Ovary (tissue), 3 donors: ENCODE data around the gene GAS2L2.

Source experiments
- POLR2A ChIP-seq: fragments of 450-650 bp; IDR thresholded peaks from one replicate; pipeline ENCODE4 v1.6.1; 2017; ENCODE audit warnings: antibody characterized with exemption, mild to moderate bottlenecking, moderate library complexity
- TF ChIP-seq, protein P1 (sequence below), 3 donors: fragments of 450-650 bp in 2 of 3; fragments of 200-600 bp in 1 of 3; IDR thresholded peaks; one replicate each; pipeline versions ENCODE4 v1.5.1 to v1.8.0; 2016 to 2022; ENCODE audit warnings: antibody characterized with exemption in 3 of 3, mild to moderate bottlenecking in 1 of 3
- donor health status: DM: no; HTN: no; CAD: no.

DNA sequence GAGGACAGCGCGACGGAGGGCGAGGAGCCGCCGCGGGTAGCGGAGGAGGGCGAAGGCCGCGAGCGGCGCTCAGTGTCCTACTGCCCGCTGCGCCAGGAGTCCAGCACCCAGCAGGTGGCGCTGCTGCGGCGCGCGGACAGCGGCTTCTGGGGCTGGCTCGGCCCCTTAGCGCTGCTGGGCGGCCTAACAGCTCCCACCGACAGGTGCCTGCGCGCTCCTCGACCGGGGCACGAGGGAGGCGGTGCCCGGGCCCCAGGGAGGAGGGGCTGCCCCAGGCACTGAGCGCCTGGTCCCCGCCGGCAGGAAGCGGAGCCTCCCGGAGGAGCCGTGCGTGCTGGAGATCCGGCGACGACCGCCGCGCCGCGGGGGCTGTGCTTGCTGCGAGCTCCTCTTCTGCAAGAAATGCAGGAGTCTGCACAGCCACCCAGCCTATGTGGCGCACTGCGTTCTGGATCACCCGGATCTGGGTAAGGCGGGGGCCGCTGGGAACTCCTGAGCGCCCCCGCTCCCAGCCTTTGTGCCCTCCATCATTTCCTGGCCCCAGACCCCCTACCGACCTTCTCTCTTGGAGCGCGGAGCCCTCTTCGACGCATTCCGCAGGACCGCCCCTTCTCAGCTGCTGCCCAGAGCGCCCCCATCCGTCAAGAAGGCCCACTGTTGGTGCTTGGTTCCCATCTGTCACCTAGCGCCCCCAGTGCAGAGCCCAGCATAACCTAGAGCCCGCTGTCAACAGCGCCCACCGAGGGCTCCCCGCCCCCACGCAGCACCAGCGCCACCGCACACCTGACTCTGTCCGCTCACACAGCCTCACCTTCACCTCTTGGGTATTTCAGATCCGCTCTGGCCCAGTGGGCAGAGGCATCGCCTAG lies 11.3 kb upstream of the GAS2L2 start:
- no peak for TF ChIP-seq POLR2A
- TF ChIP-seq, protein P1, sequence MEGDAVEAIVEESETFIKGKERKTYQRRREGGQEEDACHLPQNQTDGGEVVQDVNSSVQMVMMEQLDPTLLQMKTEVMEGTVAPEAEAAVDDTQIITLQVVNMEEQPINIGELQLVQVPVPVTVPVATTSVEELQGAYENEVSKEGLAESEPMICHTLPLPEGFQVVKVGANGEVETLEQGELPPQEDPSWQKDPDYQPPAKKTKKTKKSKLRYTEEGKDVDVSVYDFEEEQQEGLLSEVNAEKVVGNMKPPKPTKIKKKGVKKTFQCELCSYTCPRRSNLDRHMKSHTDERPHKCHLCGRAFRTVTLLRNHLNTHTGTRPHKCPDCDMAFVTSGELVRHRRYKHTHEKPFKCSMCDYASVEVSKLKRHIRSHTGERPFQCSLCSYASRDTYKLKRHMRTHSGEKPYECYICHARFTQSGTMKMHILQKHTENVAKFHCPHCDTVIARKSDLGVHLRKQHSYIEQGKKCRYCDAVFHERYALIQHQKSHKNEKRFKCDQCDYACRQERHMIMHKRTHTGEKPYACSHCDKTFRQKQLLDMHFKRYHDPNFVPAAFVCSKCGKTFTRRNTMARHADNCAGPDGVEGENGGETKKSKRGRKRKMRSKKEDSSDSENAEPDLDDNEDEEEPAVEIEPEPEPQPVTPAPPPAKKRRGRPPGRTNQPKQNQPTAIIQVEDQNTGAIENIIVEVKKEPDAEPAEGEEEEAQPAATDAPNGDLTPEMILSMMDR (IDR thresholded peaks at IDR 0.05), result peak; percentile 85 to 91 (median 91)
